Small intestine (tissue), 7 donors: Measurements from ENCODE around the gene ZNF629. TPM values are rescaled to one million over a fixed set of nuclear protein-coding genes. Genes with fewer than 3 reads are reported as not detected.

Experiments used
- DNase-seq, 2 donors: peaks; one replicate each; pipeline versions ENCODE4 v3.0.0 to v3.0.0-alpha.2; 2013
- FAIRE-seq: peaks from 2 replicates; lab custom pipeline; 2012; peaks lifted over from hg19 to GRCh38; lab: Jason Lieb, UNC
- H3K27ac ChIP-seq, 3 donors: one replicate each; pipeline ENCODE4 v1.5.1; 2013; ENCODE audit warnings: low read length in 2 of 3, mild to moderate bottlenecking in 2 of 3, control low read depth in 1 of 3, inconsistent platforms in 1 of 3, low read depth in 1 of 3, moderate library complexity in 1 of 3
- H3K27me3 ChIP-seq, 3 donors: one replicate each; pipeline ENCODE4 v1.6.1; 2013; ENCODE audit warnings: low read length in 3 of 3, inconsistent platforms in 1 of 3; ENCODE audit not compliant: control insufficient read depth in 3 of 3, insufficient read depth in 3 of 3
- H3K36me3 ChIP-seq, 3 donors: one replicate each; pipeline ENCODE4 v1.6.1; 2013; ENCODE audit warnings: low read length in 3 of 3, inconsistent platforms in 1 of 3, low read depth in 1 of 3, mild to moderate bottlenecking in 1 of 3, moderate library complexity in 1 of 3; ENCODE audit not compliant: control insufficient read depth in 3 of 3, insufficient read depth in 2 of 3
- H3K4me1 ChIP-seq, 3 donors: one replicate each; pipeline ENCODE4 v1.6.1; 2013; ENCODE audit warnings: low read length in 2 of 3, inconsistent platforms in 1 of 3, low read depth in 1 of 3, mild to moderate bottlenecking in 1 of 3, moderate library complexity in 1 of 3; ENCODE audit not compliant: control insufficient read depth in 3 of 3, insufficient read depth in 2 of 3
- H3K4me3 ChIP-seq, 3 donors: one replicate each; pipeline ENCODE4 v1.5.1; 2013; ENCODE audit warnings: low read length in 3 of 3, control low read depth in 1 of 3, inconsistent platforms in 1 of 3, low read depth in 1 of 3, mild to moderate bottlenecking in 1 of 3, moderate library complexity in 1 of 3
- H3K9me3 ChIP-seq, 2 donors: one replicate each; pipeline ENCODE4 v1.6.1; 2013; ENCODE audit warnings: low read depth in 1 of 2, low read length in 1 of 2; ENCODE audit not compliant: control insufficient read depth in 2 of 2, insufficient read depth in 1 of 2
- WGBS, 3 donors: extraction: QIAGEN DNeasy Blood & Tissue Kit; methylation state at CpG; one replicate each; pipeline ENCODE4 v1.1.7; 2013; 5-methylcytosine and 5-hydroxymethylcytosine counted together
- polyA plus RNA-seq, 4 donors: library from polyadenylated mRNA; stranded (reverse) in 3 of 4; unstranded in 1 of 4; fragments of 200-250 nt in 3 of 4; fragments of 120-200 nt in 1 of 4; gene quantifications; one replicate each; pipeline versions ENCODE4 v1.2.1 to v1.2.3, GENCODE V29; 2013
- donor health status: healthy with polysubstance abuse.
- donor health status: control.
- donor health status: control.
- donor health status: Bipolar disorder and iron deficiency.
- donor health status: healthy.

ZNF629 gene
- polyA plus RNA-seq, 4 donors: 3.4 to 17.5 (median 5.8) TPM

- Histone ChIP-seq H3K36me3 (peaks cover 3 to 54% (median 17%) of the 10 kb centered on the region in 3 donors), H3K9me3 (no peaks in the 10 kb centered on the region), H3K27ac (no peak overlapping the region), H3K4me1 (no peaks in the 10 kb centered on the region), H3K4me3 (no peak overlapping the region), H3K27me3 (no peaks in the 10 kb centered on the region)
- DNase-seq: no peak
- FAIRE-seq: no peak
- WGBS, 3 donors: 82 to 97% (median 84%) methylated on average over 4 of the region's 4 CpGs
Measured at GRCh38 chr16:30753596-30753995, 33.4 kb downstream of the ZNF629 start.

DNA sequence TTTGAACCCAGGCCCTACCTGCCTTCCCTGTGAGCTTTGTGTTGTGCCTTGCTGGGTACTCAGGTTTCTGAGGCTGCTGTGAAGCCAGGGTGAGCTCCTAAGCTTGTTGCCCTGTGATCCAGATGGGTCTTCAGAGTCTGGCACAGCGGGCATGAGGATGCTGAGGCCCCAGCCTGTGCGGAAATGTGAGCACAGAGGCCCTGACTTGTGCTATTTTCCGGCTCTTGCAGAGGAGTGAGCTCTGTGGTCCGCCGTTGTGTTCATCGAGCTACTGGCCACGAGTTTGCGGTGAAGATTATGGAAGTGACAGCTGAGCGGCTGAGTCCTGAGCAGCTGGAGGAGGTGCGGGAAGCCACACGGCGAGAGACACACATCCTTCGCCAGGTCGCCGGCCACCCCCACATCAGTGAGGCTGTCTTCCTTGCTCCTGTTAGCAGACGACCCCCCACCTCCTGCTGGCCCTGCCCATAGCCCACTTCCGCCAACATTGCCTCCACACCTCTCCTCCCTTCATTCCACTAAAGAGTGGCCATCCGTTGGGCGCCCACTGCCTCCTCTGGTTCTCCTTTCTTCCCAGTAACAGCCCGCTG is 36.0 kb downstream of the ZNF629 start:
- DNase-seq (no peak), FAIRE-seq (no peak)
- WGBS, 3 donors: 93 to 95% (median 94%) methylated on average over 20 of the region's 20 CpGs
- H3K27me3 ChIP-seq: no peaks in the 10 kb centered on the region
- peaks cover 3 to 38% (median 14%) of the 10 kb centered on the region in 3 donors for H3K36me3 ChIP-seq
- no peak overlapping the region for H3K4me3 ChIP-seq
- no peak overlapping the region for H3K27ac ChIP-seq
- H3K9me3 ChIP-seq: no peaks in the 10 kb centered on the region
- peaks cover 0 to 7% (median 4%) of the 10 kb centered on the region in 3 donors for H3K4me1 ChIP-seq

DNA sequence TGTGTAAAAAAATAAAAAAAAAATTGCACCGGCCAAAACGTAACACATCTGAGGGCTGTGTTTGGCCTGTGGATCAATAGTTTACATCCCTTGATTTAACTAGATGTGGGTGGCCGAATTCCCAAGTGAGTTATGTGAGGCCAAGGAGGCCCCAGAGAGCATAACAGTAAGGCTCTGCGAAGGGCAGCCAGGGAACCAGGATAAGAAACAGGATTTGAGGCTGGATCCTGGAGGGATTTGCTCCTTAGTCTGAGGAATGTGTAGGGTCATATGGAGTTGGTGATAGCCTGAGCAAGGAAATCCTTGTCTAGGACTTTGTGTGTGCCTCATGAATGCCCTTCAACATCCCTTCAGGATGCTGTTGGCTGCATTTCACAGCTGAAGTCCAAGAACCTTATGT is 36.8 kb downstream of the ZNF629 start:
- DNase-seq (no peak), FAIRE-seq (no peak)
- Histone ChIP-seq H3K4me3 (no peak overlapping the region), H3K27ac (no peak overlapping the region), H3K9me3 (no peaks in the 10 kb centered on the region), H3K36me3 (peaks cover 3 to 33% (median 11%) of the 10 kb centered on the region in 3 donors), H3K27me3 (no peaks in the 10 kb centered on the region), H3K4me1 (peaks cover 0 to 7% (median 4%) of the 10 kb centered on the region in 3 donors)
- WGBS, 3 donors: 89 to 95% (median 90%) methylated on average over 4 of the region's 4 CpGs

- FAIRE-seq (no peak), DNase-seq (peak; percentile 33 to 48)
- Histone ChIP-seq H3K9me3 (no peaks in the 10 kb centered on the region), H3K36me3 (peaks cover 8 to 29% (median 11%) of the 10 kb centered on the region in 3 donors), H3K4me1 (peaks cover 0 to 7% (median 4%) of the 10 kb centered on the region in 3 donors), H3K4me3 (peak overlapping the region; percentile 73 to 88 (median 88)), H3K27me3 (no peaks in the 10 kb centered on the region), H3K27ac (peak overlapping the region in 2 of 3 donors; percentile 47 to 81)
- 14 to 18% (median 18%) methylated on average over 24 to 36 of the region's 36 CpGs for WGBS, 3 donors
Measured at GRCh38 chr16:30748634-30749445, 38.2 kb downstream of the ZNF629 start.

DNA sequence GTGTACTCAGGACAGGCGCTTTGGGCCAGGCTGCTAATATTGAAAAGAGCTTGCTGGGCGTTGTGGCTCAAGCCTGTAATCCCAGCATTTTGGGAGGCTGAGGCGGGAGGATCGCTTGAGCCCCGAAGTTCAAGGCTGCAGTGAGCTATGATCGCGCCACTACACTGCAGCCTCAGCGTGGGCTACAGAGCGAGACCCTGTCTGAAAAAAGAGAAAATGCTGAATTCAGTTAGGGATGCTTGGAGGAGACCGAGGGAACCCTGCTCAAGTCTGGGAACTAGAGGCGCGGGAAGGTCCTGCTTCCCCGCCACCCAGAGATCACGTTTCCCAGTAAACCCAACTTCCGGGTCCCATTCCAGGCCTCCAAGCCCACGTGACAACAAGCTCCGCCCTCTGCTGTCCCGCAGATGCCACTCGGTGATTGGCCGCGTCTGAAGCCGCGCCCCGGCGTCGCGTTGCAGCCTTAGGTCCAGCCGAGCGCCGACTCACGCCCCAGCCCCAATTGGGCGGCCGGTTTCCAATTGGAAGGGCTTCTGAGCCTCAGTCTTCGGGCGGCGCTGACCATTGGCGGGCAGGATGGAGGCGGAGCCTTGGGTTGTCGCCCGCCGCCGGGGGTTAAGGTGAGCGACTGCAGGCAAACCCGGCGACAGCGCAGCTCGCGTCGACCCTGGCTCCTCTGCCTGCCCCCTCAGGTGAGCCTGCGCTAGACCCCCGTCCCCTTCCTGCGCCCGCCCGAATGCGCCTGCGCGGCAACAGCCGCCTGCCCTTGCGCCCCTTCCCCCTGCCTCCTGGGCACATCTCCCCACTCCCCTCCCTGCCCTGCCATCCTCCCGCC is 39.0 kb downstream of the ZNF629 start, which contains the start of gene PHKG2:
Gene PHKG2, plus strand, starts transcription at position 627 of the 835 bp plus-strand sequence. CDS start 396 bp downstream, outside the sequence.
- Histone ChIP-seq H3K36me3 (peaks cover 5 to 28% (median 11%) of the 10 kb centered on the region in 3 donors), H3K9me3 (no peaks in the 10 kb centered on the region), H3K27ac (peak within 1 kb of the TSS; percentile 22 to 81 (median 70)), H3K4me3 (peak within 1 kb of the TSS; percentile 73 to 88 (median 88)), H3K4me1 (peaks cover 0 to 7% (median 4%) of the 10 kb centered on the region in 3 donors), H3K27me3 (no peaks in the 10 kb centered on the region)
- WGBS, 3 donors: 2 to 3% (median 2%) methylated on average over 49 to 60 of the region's 60 CpGs
- DNase-seq (peak; percentile 100), FAIRE-seq (no peak)

DNA sequence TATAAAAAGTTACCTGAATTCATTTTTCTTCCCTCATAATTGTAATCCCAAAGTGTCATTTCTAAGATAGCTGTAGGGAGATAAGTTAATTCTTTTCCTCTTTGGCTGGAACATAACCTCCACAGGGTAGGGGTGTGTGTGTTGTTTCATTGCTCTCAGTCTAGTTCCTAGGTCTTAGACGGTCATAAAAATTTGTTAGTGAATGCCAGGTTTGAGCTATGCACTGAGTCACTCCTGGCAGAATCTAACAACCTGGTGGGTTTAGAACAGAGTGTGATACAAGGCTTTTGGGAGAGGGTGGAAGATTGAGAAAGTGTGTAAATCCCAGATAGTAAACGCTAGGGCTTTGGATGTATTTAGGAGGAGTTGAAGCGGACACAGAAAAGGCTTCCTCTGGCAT is 39.7 kb downstream of the ZNF629 start:
- DNase-seq (peak; percentile 15 to 62), FAIRE-seq (no peak)
- Histone ChIP-seq H3K4me3 (peak overlapping the region in 1 of 3 donors; percentile 73), H3K27me3 (no peaks in the 10 kb centered on the region), H3K27ac (peak overlapping the region; percentile 22 to 81 (median 70)), H3K4me1 (peaks cover 0 to 7% (median 4%) of the 10 kb centered on the region in 3 donors), H3K9me3 (no peaks in the 10 kb centered on the region), H3K36me3 (peaks cover 5 to 33% (median 11%) of the 10 kb centered on the region in 3 donors)
- WGBS, 3 donors: 19 to 41% (median 32%) methylated on average over 3 of the region's 3 CpGs

DNA sequence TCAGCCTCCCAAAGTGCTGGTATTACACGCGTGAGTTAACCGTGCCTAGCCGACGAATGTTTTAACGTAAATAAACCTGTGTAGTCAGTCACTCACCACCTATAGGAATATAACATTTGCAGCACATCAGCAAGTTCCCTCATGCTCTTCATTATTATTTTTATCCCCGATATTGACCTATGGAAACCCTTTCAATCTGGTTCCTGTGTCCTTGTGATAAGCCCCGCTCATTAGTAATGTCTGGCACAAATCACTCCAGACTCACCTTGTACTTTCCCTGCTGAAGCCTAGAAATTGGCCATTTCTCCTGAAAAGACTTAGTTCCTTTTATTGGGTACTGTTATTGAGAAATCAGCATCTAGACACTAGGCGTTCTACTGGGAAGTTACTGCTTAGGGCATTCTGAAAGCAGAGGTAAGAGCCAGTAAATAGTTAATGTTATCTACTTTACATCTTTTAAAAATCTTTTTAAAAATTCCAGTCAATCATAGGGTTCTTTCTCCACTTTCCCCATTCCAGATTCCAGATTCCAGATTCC is 40.3 kb downstream of the ZNF629 start:
- 84 to 90% (median 90%) methylated on average over 9 of the region's 9 CpGs for WGBS, 3 donors
- H3K27ac ChIP-seq: no peak overlapping the region
- no peaks in the 10 kb centered on the region for H3K9me3 ChIP-seq
- no peak for FAIRE-seq
- peaks cover 0 to 7% (median 4%) of the 10 kb centered on the region in 3 donors for H3K4me1 ChIP-seq
- no peaks in the 10 kb centered on the region for H3K27me3 ChIP-seq
- no peak for DNase-seq
- no peak overlapping the region for H3K4me3 ChIP-seq
- H3K36me3 ChIP-seq: peaks cover 5 to 35% (median 11%) of the 10 kb centered on the region in 3 donors
